Hepatocyte (in vitro differentiated cells): ENCODE measurements around the gene EME1. TPM values are rescaled to one million over a fixed set of nuclear protein-coding genes. Genes with fewer than 3 reads are reported as not detected.

Experiments
- DNase-seq: peaks from one replicate; pipeline ENCODE4 v3.0.0-alpha.2; 2016; ENCODE audit warnings: low spot score
- H2AFZ ChIP-seq: fragments of 200-600 bp; sonication (generic); 2 replicates; pipeline ENCODE4 v1.6.0; 2016; ENCODE audit warnings: antibody characterized with exemption, mild to moderate bottlenecking
- H3K27ac ChIP-seq: fragments of 200-600 bp; sonication (generic); 2 replicates; pipeline ENCODE4 v1.5.1; 2016; ENCODE audit warnings: mild to moderate bottlenecking
- H3K27me3 ChIP-seq: fragments of 200-600 bp; sonication (generic); 2 replicates; pipeline ENCODE4 v1.6.1; 2016
- H3K36me3 ChIP-seq: fragments of 200-600 bp; sonication (generic); replicated peaks from 2 replicates; pipeline ENCODE4 v1.5.1; 2016; ENCODE audit warnings: low read depth; ENCODE audit not compliant: insufficient read depth
- H3K4me1 ChIP-seq: fragments of 200-600 bp; sonication (generic); 2 replicates; pipeline ENCODE4 v1.5.1; 2016; ENCODE audit warnings: mild to moderate bottlenecking, moderate library complexity; ENCODE audit not compliant: insufficient read depth
- H3K4me2 ChIP-seq: fragments of 200-600 bp; sonication (generic); 2 replicates; pipeline ENCODE4 v1.6.0; 2016
- H3K4me3 ChIP-seq: fragments of 200-600 bp; sonication (generic); 2 replicates; pipeline ENCODE4 v1.5.1; 2016; ENCODE audit warnings: mild to moderate bottlenecking
- H3K79me2 ChIP-seq: fragments of 200-600 bp; sonication (generic); 2 replicates; pipeline ENCODE4 v1.6.0; 2017; ENCODE audit warnings: mild to moderate bottlenecking
- H3K9me2 ChIP-seq: fragments of 200-600 bp; sonication (generic); replicated peaks from 2 replicates; pipeline ENCODE4 v1.6.0; 2017; ENCODE audit warnings: mild to moderate bottlenecking; ENCODE audit not compliant: insufficient read depth
- H3K9me3 ChIP-seq: fragments of 200-600 bp; sonication (generic); 2 replicates; pipeline ENCODE4 v1.5.1; 2016; ENCODE audit warnings: low read depth, mild to moderate bottlenecking
- H4K20me1 ChIP-seq: fragments of 200-600 bp; sonication (generic); 2 replicates; pipeline ENCODE4 v1.6.0; 2016; ENCODE audit warnings: mild to moderate bottlenecking; ENCODE audit not compliant: insufficient read depth, poor library complexity, severe bottlenecking
- CTCF ChIP-seq: fragments of 200-600 bp; sonication (generic); IDR thresholded peaks from 2 replicates; pipeline ENCODE4 v1.5.1; 2016; ENCODE audit warnings: antibody characterized with exemption, mild to moderate bottlenecking; ENCODE audit not compliant: poor library complexity
- EZH2 ChIP-seq: fragments of 200-600 bp; sonication (generic); IDR thresholded peaks from 2 replicates; pipeline ENCODE4 v1.6.1; 2016; ENCODE audit warnings: antibody characterized with exemption, mild to moderate bottlenecking, borderline replicate concordance
- EZH2phosphoT487 ChIP-seq: fragments of 200-600 bp; sonication (generic); IDR thresholded peaks from one replicate; pipeline ENCODE4 v1.6.1; 2018; ENCODE audit warnings: antibody characterized with exemption, mild to moderate bottlenecking, low read depth, moderate library complexity; ENCODE audit not compliant: unreplicated experiment, severe bottlenecking
- WGBS: methylation state at CpG from one replicate; pipeline ENCODE4 v1.1.6; 2016; ENCODE audit warnings: low lambda C conversion rate; ENCODE audit errors: missing lambda C conversion rate; 5-methylcytosine and 5-hydroxymethylcytosine counted together
- polyA plus RNA-seq: library from polyadenylated mRNA; unstranded; fragments of >200 nt; fragmentation: Nextera tagmentation; extraction: Ambion mirVana; gene quantifications from 2 replicates; pipeline ENCODE4 v1.2.1, GENCODE V29; 2016
- total RNA-seq: library from RNA; depleted of rRNA; stranded (reverse); fragments of >200 nt; gene quantifications from 2 replicates; pipeline ENCODE4 v1.2.3, GENCODE V29; 2014

EME1 gene
- total and polyA plus RNA-seq, 2 experiments from 2014 or later, result 2.1 to 5.1 TPM

GRCh38 chr17:50350733-50351132, 22.3 kb upstream of the EME1 start:
- H3K9me2 ChIP-seq, result no peaks in the 10 kb centered on the region
- H3K27ac ChIP-seq, result no peak overlapping the region
- TF ChIP-seq CTCF (no peak), EZH2 (no peak), EZH2phosphoT487 (no peak)
- H2AFZ ChIP-seq, result no peak overlapping the region
- 100% methylated on average over 2 of the region's 2 CpGs for WGBS
- no peak overlapping the region for H3K4me2 ChIP-seq
- no peaks in the 10 kb centered on the region for H4K20me1 ChIP-seq
- H3K9me3 ChIP-seq, result no peaks in the 10 kb centered on the region
- no peaks in the 10 kb centered on the region for H3K27me3 ChIP-seq
- H3K4me3 ChIP-seq, result no peak overlapping the region
- H3K79me2 ChIP-seq, result peaks cover 37% of the 10 kb centered on the region
- no peak for DNase-seq
- H3K36me3 ChIP-seq, result no peaks in the 10 kb centered on the region
- peaks cover 14% of the 10 kb centered on the region for H3K4me1 ChIP-seq

- Histone ChIP-seq H3K4me1 (peaks cover 10% of the 10 kb centered on the region), H2AFZ (no peak overlapping the region), H3K4me3 (no peak overlapping the region), H3K36me3 (no peaks in the 10 kb centered on the region), H3K27me3 (no peaks in the 10 kb centered on the region), H3K9me2 (no peaks in the 10 kb centered on the region), H3K4me2 (no peak overlapping the region), H4K20me1 (no peaks in the 10 kb centered on the region), H3K9me3 (no peaks in the 10 kb centered on the region), H3K79me2 (peaks cover 28% of the 10 kb centered on the region), H3K27ac (no peak overlapping the region)
- TF ChIP-seq EZH2phosphoT487, result no peak
- no peak for TF ChIP-seq EZH2
- TF ChIP-seq CTCF, result no peak
- 94% methylated on average over 6 of the region's 6 CpGs for whole genome bisulfite sequencing
- peak; percentile 3 for DNase-seq
Observed at GRCh38 chr17:50352072-50352692, 20.8 kb upstream of the EME1 start.

- no peaks in the 10 kb centered on the region for H4K20me1 ChIP-seq
- H2AFZ ChIP-seq, result no peak overlapping the region
- H3K27me3 ChIP-seq, result no peaks in the 10 kb centered on the region
- no peaks in the 10 kb centered on the region for H3K36me3 ChIP-seq
- H3K4me1 ChIP-seq, result peaks cover 4% of the 10 kb centered on the region
- H3K9me3 ChIP-seq, result no peaks in the 10 kb centered on the region
- H3K4me3 ChIP-seq, result no peak overlapping the region
- TF ChIP-seq EZH2, result no peak
- TF ChIP-seq CTCF, result no peak
- no peak for TF ChIP-seq EZH2phosphoT487
- 92% methylated on average over 21 of the region's 21 CpGs for WGBS
- H3K4me2 ChIP-seq, result no peak overlapping the region
- H3K79me2 ChIP-seq, result peaks cover 21% of the 10 kb centered on the region
- H3K9me2 ChIP-seq, result no peaks in the 10 kb centered on the region
- H3K27ac ChIP-seq, result no peak overlapping the region
- peak; percentile 2 for DNase-seq
Observed at GRCh38 chr17:50352693-50353599, 20.1 kb upstream of the EME1 start.
